GM18508 (cell line): Measurements from ENCODE around the gene EDN1.

Source experiments
- ATAC-seq: cut with Tn5 transposase; IDR thresholded peaks from one replicate; pipeline ENCODE4 v1.9.1; 2021; ENCODE audit warnings: moderate number of reproducible peaks; ENCODE audit not compliant: insufficient read depth, unreplicated experiment

The EDN1 gene

GRCh38 chr6:12266571-12266970 lies 23.6 kb upstream of the EDN1 start:
- ATAC-seq, result no peak

GRCh38 chr6:12269110-12269509 lies 21.1 kb upstream of the EDN1 start:
- no peak for ATAC-seq

DNA sequence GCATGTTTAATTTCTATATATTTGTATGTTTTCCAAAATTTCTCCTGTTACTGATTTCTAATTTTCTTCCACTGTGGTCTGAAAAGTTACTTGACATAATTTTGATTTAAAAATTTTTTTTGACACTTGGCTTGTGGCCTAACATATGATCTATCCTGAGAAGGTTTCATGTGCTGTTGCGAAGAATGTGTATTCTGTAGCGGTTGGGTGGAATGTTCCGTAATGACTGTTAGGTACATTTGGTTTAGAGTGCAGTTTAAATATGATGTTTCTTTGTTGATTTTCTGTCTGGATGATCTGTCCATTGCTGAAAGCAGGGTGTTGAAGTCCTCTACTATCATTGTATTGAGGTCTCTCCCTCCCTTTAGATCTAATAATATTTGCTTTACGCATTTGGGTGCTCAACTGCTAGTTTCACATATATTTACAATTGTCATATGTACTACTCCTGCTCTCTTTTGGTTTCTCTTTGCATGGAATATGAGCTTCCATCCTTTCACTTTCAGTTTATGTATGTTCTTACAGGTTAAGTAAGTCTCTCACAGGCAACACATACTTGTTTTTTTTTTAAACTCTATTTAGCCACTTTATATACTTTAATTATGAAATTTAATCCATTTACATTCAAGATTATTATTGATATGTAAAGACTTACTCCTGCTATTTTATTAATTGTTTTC lies 19.5 kb upstream of the EDN1 start:
- no peak for ATAC-seq

DNA sequence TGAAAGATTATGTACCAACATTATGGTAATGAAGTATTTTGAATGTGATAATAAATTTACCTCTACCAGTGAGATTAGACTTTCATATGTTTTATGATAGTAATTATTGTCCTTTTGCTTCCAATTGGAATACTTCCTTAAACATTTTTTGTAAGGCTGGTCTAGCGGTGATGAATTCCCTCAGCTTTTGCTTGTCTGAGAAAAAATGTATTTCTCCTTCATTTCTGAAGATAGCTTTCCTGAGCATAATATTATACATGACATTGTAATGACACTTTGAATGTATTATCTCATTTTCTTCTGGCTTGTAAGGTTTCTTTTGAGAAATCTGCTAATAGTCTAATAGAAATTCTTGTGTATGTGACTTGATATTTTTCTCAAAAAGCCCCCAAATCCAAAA lies 18.6 kb upstream of the EDN1 start:
- no peak for ATAC-seq

DNA sequence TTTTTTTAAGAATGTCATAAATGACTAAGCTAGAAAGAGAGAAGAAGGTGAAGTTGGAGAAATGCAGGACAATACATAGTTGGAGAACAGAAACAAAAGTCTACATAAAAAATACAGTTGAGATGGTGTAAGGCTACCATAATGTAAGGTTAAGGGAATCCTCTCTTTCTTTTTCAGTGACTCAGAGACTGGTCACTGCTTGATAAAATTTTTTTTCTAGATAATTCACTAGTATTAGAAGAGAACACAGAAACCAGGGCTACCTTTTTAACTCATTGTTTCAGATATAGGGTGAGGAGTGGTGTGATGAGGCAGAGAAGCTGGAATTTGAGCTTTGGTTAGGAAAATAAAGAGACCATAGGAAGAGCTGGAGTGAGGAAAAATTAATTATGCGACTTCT lies 18.2 kb upstream of the EDN1 start:
- ATAC-seq, result no peak

GRCh38 chr6:12275107-12275506 lies 15.1 kb upstream of the EDN1 start:
- ATAC-seq, result no peak

GRCh38 chr6:12276930-12277315 lies 13.2 kb upstream of the EDN1 start:
- ATAC-seq, result no peak

DNA sequence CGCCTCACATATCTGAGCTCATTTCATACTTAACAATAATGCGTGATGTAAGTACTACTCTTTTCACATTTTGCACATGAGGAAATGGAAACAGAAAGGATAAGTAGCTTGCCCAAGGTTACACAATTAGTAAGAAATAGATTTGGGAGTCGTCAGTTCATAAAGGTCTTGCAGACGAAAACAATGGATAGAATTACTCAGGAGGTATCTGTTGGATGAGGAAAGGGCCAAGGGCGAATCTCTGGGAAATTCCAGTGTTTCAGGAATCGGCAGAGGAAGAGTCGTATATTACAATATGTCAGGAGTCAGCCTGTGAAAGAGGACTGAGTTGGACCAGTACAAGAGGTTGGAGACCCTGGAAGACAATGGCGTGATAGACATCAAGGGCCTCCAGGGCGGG lies 12.8 kb upstream of the EDN1 start:
- ATAC-seq, result no peak

GRCh38 chr6:12278915-12279314 lies 11.2 kb upstream of the EDN1 start:
- no peak for ATAC-seq

- no peak for ATAC-seq
These were observed 10.7 kb upstream of the EDN1 start for GRCh38 chr6:12279322-12280091.

DNA sequence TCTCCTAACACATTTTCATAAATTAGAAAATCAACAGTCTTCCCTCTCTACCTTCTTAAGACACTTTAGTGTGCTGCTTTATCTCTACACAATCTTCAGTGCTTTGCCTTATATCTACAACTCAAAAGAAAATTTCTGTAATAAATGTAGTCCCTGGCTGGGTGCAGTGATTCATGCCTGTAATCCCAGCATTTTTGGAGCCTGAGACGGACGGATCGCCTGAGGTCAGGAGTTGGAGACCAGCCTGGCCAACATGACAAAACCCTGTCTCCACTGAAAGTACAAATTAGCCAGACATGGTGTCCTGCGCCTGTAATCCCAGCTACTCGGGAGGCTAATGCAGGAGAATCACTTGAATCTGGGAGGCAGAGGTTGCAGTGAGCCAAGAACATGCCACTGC lies 9.7 kb upstream of the EDN1 start:
- ATAC-seq, result no peak

- no peak for ATAC-seq
These were observed 9.3 kb upstream of the EDN1 start for GRCh38 chr6:12280902-12281301.

DNA sequence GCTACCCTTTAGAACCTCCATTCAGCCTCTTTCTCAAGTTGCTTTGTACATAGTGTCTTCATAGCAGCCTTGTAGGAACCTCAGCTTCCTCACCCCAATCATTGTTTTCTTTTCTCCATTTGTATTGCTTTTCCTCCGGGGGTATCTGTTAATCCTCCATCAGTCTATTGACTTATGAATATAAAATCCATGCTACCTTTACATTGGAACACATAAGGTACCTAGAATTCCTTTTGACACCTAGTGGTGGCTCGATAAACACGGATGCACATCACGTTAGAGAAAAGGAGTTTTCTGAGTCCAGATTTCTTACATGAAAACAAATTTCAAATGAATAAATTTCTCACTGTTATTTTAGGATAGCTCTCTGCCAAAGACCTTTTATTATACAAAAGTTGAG lies 6.3 kb upstream of the EDN1 start:
- no peak for ATAC-seq

- ATAC-seq, result no peak
These were observed 3.6 kb upstream of the EDN1 start for GRCh38 chr6:12286373-12287110.

DNA sequence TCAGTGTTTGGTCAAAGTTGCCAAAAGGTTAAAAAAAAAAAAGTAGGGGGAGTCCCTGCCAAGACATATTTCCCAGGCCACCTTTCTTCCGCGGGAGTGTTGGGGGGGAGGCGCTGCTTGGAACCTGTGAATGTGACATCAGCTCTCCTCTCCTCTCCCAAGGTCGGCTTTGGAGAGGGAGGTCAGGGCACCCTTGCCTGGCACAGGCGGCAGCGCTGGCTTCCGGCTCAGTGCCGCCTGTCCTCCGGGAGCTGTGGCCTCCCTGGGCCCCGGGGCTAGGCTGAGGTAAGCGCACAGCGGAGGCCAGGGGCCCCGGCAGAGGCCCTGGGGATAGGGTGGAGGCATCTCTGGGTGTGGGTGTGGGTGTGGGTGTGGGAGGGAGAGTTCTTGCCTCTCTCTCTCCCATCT lies 1.9 kb upstream of the EDN1 start:
- ATAC-seq, result no peak

DNA sequence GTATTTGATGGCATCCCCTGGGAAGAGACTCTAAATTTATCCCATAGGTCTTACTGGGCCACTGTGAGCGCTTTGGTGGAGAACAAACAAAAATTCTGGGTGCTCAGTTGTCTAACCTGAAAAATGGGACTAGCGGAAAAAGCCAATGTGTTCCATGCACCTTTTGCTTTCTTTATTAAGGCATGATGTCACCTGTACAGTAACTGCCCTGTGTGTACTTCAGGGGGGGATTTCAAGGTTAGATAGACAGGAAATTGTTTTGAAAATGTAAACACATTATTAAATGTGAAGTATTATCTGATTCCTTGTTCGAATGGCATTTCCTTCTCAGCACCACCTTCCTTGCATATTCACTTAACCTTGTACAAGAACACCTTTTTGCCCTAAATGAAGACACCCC lies 1.2 kb upstream of the EDN1 start:
- ATAC-seq, result no peak

DNA sequence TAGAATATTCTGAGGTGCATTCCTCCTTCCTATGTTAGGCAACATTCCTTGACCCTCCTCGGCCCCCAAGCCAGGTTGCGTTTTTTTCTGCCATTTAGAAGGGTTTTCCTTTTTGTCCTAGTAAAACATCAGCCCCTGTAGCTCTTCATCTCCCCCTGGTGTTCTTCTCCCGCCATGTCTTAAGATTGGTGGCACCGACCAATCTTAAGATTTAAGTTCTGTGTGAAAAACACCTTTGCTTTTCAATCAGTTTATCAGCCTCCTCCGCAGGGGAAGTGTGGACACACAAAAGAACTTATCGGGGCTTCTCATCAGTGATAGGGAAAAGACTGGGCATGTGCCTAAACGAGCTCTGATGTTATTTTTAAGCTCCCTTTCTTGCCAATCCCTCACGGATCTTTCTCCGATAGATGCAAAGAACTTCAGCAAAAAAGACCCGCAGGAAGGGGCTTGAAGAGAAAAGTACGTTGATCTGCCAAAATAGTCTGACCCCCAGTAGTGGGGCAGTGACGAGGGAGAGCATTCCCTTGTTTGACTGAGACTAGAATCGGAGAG lies 719 bp upstream of the EDN1 start:
- no peak for ATAC-seq

- ATAC-seq, result no peak
These were observed 1.1 kb downstream of the EDN1 start for GRCh38 chr6:12291071-12291838.

GRCh38 chr6:12291839-12292604 lies 1.9 kb downstream of the EDN1 start:
- ATAC-seq, result no peak
